HG02885 (cell line): Measurements from ENCODE around the gene MRPS22.

ENCODE experiments used
- ATAC-seq: cut with Tn5 transposase; IDR thresholded peaks from one replicate; pipeline ENCODE4 v1.9.1; 2021; ENCODE audit warnings: mild to moderate bottlenecking; ENCODE audit not compliant: unreplicated experiment, poor library complexity

MRPS22 gene

DNA sequence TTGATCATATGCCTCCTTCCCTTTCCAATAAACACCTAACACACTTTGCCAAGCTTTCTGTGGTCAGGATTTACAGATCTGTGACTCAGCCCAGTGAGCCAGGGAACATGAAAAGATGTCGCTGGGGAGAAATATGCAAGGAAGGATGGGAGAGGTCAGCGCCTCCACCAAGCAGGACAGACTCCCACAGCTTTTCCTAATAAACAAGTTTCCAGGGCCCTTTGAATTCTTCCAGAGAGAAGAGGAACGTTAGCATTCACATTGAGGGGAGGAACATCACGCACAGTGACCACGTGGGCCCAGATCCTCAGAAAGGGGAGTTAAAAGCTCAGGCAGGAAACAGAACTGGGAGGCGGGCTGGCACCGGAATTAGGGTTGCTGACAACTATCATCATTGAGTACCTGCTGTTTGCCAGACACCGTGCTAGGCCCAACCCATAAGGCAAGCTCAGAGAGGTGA, 33.3 kb upstream of the MRPS22 start:
- ATAC-seq: no peak

DNA sequence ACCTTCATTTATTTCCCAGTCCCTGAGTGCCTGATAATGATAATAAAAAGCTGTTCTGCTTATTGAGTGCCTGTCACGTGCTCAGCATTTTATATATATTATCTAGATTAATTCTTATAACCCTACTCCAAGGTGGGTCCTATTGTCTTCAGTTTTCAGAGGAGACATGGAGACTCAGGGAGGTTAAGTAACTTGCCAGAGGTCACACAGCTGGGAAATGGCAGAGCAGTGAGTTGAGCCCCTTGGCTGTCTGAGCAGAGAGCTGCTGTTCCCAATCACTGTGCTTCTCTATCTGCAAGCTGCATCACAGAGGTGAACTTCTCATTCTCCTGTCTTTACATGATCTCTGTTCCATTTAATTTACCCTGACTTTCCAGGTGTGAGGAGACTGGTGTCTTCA, 32.3 kb upstream of the MRPS22 start:
- no peak for ATAC-seq

DNA sequence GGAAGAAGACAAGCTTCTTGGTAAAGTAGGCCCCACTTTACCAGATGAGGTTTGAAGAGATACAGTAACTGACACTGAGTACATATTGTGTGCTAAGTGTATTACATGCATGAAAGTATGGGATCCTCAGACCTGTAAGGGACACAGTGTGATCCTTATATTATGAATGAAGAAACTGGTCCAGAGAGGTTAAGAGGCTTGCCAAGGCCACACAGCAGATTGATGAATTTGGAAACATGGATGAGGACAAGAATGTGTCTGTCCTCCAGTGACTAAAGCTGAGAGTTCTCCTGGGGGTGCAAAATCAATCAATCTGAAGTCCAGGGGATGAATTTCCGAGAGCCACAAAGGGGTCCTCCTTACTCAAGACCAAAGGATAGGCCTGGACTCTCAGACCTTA, 31.4 kb upstream of the MRPS22 start:
- no peak for ATAC-seq

DNA sequence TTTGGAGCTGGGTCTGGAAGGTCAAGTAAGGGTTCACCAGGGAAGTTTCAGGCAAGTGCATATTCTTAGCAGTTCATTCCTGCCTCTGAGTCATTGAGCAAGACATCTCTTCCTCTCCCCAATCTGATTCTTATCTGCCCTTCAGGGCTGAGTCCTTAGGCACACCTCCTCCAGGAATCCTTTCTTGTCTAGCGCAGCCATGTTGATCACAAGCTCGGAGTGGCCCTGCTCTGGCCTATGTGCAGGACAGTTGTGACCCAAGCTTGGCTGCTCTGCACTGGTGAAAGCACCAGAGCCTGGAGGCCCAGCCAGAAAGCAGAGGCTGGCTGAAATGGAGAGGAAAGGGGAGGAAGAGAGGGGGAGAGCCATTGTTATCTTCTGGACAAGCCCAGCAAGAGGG, 30.9 kb upstream of the MRPS22 start:
- no peak for ATAC-seq

DNA sequence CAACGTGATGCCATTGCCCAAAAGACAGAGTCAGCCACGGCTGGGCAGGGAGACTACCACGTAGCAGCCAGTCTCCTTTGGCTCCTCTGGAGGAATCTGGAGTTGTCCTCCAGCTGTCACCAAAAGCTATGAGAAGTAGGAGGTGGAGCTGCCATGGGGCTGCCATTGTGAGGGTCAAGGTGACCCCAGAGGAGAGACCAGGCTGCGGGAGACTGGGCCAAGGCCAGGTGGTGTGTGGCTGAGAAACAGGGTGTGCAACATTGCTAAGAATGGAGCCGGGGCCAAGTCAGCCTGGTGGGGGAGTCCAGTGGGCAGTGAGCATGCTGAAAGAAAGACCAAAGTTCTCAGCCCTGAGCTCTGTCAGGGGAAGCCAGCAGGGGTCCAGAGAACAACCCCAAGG, 29.9 kb upstream of the MRPS22 start:
- ATAC-seq: no peak

DNA sequence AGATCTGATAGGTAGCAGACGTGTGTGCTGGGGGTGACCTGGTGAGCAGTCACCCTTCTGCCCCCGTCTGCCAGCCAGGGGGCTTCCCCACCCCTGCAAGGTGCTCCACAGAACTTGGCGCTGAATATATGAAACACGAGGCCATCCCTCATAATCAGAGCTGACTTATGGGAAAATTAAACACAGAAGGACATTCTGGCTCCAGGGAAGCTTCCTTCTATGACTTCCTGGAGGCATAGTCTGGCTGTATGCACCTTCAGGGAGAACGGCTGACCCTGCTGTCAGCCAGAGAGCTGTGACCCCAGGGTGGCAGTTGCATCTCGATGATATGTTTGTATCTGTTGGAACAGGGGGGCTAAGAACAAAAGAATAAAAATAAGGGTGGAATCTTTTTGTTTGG, 26.6 kb upstream of the MRPS22 start:
- ATAC-seq: no peak

DNA sequence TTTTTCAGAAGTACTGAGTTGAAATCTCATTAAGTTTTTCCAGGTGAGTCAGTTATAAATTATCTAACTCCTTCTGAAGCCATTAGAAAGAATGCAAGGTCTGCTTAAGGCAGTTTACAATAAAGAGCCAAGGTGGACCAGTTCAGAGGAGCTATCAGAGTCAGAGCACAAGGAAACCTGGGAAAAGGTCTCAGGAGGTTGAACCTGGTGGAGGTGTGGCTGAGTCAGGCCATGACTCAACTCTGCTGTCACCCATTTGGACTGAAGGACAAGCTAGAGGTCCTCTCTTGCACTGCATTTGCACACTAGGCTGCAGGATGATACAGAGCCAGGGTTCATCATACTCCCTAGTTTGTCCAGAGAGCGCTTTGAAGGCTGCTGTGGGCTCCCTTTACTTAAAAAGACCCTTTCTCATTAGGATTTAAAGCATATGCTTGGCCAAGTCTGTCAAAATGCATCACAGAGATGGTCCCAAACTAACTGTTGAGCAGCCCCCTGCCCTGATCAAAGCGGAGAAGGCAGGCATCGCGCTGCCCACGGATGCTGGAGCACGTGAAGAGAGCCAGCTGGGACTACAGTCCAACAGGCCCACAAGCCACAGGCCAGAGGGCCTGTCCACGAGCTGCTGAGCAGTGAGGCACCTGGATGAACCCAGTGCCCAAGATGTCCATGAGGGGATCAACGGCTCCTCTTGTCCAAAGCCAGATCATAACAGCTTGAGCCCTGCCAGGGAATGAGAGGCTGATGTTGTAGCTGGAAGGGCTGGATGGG, 26.0 kb upstream of the MRPS22 start:
- no peak for ATAC-seq

DNA sequence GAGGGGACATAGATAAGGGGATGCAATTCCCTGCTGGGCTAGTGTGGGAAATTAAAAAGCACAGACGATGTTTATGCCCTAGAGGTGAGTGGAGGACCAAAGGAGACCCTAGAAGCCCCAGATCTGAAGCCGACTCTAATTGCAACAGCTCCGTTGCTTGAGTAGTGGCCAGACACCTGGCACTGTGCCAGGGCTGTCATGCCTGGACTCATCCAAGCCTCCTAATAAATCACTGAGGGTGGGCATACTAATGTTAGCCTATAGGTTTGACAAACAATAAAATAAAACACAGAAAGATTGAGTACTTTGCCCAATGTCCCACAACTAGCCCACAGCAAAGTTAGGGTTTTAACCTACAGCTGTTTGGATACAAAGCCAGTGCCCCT, 25.4 kb upstream of the MRPS22 start:
- ATAC-seq: no peak

DNA sequence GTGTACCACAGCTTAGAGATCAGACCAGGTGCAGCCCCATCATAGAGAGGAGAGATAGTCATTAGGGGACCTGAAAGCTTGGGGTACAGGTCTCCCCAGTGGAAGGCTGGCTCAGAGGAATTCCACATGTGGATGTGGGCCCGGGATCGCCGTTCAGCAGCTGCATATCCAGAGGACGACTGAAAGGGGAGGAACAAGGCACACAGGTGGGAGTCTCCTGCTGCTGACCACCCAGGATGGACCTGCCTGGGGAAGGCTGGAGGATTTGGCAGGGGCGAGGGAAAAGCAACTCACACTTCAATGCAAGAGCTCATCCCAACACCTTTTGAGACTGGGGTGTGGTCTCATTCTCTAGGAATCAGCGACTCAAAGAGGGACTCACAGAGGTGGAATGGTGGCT, 25.0 kb upstream of the MRPS22 start:
- no peak for ATAC-seq

DNA sequence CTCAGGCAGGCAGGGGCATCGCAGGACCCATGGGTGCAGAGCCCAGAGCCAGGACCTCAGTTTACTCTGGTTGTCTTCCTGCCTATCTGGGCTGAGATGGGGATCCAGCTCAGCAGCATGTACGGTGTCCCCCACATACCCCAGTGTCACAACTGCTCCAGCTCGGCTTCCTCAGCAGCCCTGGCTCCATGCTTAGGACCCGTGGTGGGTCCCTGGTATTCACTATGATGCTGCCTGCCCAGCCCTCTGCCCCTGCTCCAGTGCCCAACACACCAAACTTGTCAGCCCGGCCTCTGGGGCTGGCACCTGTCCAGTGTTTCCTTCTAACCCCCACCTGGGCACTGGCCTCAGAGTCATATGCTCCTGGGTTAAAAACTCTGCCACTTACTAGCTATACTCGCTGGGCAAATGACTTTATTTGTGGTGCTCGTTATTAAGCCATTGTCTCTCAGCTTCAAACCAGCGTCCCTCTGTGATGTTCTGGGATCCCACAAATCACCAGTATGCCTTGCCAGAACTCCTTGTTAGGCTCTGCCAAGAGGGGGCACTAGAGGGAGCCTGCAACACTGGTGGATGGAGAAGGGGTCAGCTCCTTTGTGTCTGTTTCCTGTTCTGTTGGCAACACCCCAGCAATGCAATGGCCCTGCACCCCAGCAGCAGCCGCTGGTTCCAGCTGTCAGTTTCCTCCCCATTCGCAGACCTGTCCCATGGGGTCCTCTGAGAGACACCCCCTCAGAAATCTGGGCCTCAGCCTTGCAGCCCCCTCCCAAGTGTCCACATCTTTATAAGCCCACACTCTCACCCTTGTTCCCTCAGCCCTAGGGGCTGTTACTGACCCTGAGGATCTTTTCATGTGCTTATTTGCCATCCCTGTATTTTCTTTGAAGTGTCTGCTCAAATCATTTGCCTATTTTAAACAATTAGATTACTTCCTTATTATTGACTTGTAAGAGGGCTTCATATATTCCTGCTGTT, 24.1 kb upstream of the MRPS22 start:
- no peak for ATAC-seq

DNA sequence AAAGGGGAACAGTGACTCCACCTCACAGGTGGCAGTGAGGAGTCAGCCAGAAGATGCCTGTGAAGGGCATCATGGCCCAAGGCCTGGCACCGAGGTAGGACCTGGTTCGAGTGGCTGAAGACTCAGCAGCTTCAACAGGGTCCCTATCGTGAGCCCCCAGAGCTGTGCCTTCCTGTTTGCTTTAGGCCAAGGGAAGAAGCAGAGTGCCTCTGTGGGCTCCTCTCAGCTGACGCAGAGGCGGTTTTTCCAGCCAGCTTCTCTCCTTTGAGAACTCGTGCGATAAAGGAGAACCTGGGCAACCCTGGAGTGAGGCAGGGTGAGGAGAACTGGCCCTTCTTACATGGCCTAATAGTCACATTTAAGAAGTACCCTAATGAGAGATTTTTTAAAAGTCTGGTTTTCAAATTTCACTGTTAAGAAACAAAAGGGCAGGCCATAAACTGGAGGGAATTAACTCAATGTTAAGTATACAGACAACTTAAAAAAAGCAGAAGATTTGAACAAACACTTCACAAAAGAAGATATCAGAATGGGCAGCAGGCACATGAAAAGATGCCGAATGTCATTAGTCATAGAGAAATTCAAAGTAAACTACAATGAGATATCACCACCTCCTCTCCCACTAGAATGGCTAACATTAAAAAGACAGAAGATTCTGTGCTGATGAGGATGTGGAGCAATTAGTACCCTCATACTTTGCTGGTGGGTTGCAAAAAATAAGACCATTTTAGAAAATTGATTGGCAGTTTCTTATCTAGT, 23.1 kb upstream of the MRPS22 start:
- no peak for ATAC-seq

DNA sequence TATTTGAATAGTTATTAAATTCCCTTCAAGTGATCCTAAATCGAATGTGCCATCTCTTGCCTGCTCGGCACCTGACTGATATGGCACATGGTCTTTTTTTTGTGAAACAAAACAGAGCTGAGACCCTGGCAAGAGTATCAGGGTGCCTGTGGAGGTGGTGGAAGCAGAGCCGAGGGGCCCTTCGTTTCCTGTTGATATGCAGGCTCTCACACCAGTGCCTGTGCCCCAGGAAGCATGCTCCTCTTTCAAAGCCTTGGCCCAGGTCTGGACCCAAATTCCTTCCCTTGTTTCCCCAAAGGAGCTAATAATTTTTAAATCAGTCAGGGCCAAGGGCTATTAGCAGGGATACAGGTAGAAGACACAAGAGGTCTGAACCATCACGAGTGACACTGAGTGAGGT, 21.5 kb upstream of the MRPS22 start:
- no peak for ATAC-seq

DNA sequence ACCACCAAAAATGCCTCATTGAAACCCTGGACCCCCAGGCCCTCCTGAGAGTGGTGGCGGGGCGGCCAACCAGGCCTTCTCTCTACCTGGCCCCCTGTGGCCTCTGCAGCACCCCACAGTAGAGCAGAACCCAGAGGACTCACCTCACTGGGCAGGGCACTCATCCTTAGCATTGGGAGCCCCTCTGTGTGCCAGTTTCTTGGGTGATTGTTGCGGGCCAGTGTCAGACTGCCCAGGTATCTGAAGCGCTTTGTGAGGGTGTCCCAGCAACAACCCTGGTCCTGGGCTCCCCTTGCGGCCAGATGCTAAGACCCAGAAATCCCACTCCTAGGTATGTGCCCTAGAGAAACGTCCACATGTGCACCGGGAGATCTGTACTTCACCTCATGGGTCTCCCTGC, 20.7 kb upstream of the MRPS22 start:
- no peak for ATAC-seq

DNA sequence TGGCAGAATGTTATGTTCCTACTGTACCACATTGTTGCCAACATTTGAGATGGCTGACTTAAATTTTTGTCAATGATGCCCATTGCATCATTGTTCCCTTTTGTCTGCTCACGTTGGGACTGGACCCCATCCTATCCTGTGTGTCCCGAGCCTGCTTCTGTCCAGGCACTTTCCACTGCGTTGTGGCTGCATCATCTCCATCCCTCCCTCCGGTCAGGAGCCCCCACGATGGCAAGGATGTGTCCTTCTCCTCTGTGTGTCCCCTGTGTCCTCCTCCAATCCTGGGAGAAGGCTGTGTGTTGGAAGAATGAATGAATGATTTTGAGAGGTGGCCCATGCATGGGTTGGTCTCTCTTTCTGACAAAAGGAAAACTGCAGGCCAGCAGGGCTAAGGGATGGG, 19.4 kb upstream of the MRPS22 start:
- ATAC-seq: no peak

DNA sequence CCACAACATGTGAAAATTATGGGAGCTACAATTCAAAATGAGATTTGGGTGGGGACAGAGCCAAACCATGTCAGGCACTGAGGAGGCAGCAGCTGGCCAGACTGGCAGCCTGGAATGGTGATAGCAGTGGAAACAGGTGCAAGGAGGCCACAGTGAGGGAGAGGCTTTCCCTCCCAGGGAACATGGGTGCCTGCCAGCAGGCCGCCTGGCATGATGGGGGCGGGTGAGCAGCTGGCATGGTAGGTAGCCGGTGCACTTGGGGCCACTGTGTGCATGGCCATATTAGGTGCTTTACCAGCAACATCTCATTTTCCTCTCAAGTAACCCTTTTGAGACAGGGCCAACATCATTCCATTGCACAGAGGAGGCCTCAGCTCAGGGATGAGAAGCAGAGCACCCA, 18.3 kb upstream of the MRPS22 start:
- no peak for ATAC-seq

DNA sequence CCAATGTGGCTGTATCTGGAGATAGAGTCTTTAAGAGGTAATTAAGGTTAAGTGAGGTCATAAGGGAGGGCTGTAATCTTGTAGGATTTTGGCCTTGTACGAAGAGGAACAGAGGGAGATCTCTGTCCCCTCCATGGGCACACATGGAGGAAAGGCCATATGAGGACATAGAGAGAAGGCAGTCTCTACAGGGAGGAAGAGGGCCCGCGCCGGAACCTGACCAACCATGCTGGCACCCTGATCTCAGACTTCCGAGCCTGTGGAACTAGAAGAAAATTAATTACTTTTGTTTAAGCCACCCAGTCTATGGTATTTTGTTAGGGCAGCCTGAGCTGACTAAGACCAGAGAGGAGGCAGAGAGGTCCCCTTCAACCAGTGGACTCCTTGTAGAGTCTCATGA, 17.7 kb upstream of the MRPS22 start:
- ATAC-seq: no peak

DNA sequence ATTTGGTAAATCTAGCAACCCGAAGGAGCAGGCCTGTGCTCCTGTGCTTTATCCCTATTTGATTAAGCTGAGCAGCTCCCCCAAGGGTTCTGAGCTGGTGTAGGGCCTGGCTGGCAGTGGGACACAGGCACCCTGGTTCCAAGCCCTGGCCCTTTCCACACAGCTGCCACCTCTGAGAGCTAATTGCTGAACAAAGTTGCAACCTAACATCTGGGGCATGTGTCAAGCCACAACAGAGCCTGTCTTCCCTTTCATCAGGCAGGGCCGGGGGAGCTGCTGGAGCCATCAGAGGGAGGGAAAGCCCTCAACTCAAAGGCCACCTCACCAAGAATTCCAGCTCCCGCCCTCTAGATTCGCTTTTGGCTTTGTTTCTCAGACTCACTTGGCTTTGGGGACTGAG, 17.1 kb upstream of the MRPS22 start:
- no peak for ATAC-seq

DNA sequence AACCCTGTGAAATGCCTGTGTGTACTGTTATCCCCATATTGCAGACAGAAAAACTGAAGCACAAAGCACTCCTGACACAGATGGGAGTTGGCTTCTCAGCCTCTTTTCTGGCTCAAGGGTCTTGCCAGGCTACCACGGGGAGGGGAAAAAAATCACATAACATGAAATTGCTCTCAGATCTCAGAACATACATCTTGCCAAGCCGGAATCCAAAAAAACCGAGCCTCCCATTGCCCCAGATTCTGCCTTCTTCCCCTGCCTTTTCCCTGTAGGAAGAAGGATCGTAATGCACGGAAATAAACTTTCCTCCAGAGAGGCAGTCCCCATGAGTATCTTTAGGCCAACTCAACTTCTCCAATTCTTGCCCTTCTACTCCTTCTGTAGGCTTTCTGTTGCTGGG, 16.6 kb upstream of the MRPS22 start:
- ATAC-seq: no peak

DNA sequence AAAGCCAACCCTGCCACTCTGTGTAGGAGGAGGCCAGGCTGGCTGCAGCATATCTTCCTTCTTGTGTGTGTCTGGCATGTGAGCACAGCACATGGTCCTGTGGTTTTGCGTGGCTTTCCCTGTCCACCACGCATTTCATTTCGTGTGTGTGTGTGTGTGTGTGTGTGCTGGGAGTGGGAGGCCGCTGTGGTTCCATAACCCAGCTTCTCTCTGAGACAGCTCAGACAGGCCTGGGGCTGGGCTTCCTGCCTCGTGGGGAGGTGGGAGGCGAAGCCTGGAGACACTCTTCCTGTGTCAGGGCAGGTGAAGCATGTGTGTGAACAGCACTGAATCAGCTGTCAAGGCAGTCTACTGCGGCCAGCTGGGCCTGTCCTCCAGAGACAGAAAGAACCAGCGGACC, 16.0 kb upstream of the MRPS22 start:
- no peak for ATAC-seq

DNA sequence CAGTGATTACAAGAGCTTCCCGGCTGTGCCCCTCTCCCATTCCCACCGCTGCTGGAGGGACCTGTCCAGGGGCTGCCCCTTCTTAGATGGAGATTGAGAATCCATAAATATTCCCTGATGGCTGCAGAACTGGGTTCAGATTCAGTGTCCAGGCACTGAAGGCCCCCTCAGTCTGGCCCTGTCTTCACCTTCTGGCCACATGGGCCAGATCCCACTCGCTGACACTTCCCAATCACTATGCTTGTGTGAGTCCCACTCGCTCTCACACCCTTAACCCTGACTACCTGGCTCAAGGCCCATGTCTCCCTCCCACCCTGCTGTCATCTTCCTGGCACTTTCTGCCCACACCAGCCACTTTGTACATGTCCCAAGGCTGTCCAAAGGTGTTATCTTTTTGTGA, 15.5 kb upstream of the MRPS22 start:
- no peak for ATAC-seq

DNA sequence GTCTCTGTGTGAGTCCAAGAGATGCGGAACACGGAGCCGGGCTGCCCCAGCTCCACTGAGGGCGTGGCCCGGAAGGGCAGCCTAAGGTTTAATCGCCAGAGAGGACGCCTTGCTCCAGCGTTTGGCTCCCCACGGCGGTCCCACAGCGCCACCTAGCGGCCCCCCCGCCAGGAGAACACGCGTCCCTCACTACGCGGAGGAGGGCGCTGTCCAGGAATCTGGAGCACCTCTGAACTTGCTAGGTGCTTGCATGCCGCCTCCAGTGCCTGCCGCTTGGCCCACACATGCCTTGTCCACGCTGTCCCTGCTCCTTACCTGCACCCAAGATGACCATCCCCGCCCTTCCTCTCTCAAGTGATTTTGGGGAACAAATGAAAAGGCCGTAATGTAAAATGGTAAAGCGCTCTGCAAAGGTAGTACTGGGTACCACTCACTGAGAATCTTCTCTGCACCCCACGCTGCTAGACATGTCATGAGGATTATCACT, 14.4 kb upstream of the MRPS22 start:
- ATAC-seq: peak; percentile 98
